Lung (tissue), 12 donors: Measurements from ENCODE around the gene NR4A3. TPM values are rescaled to one million over a fixed set of nuclear protein-coding genes. Genes with fewer than 3 reads are reported as not detected.

Source experiments
- ATAC-seq: fragments of 200-7000 bp; cut with Tn5 transposase; one replicate; pipeline ENCODE4 v1.9.1; 2020; ENCODE audit warnings: moderate number of reproducible peaks; ENCODE audit not compliant: insufficient read depth, low FRiP score
- DNase-seq, 3 donors: peaks; one replicate each; pipeline ENCODE4 v3.0.0-alpha.2; 2013 to 2017
- H3K27ac ChIP-seq, 2 donors: one replicate each; pipeline ENCODE4 v1.5.1; 2013; ENCODE audit warnings: mild to moderate bottlenecking in 2 of 2, moderate library complexity in 2 of 2, control low read depth in 1 of 2, inconsistent platforms in 1 of 2, low read depth in 1 of 2, low read length in 1 of 2
- H3K27me3 ChIP-seq, 3 donors: one replicate each; pipeline ENCODE4 v1.5.1; 2013; ENCODE audit warnings: low read length in 2 of 3; ENCODE audit not compliant: control insufficient read depth in 3 of 3, insufficient read depth in 3 of 3
- H3K36me3 ChIP-seq, 4 donors: one replicate each; pipeline ENCODE4 v1.5.1; 2013; ENCODE audit warnings: low read length in 4 of 4, mild to moderate bottlenecking in 1 of 4, moderate library complexity in 1 of 4; ENCODE audit not compliant: control insufficient read depth in 4 of 4, insufficient read depth in 4 of 4
- H3K4me1 ChIP-seq, 5 donors: one replicate each; pipeline ENCODE4 v1.5.1; 2013; ENCODE audit warnings: low read length in 5 of 5, mild to moderate bottlenecking in 2 of 5, moderate library complexity in 1 of 5; ENCODE audit not compliant: control insufficient read depth in 5 of 5, insufficient read depth in 5 of 5
- H3K4me3 ChIP-seq: one replicate; pipeline ENCODE4 v1.5.1; 2013; ENCODE audit warnings: mild to moderate bottlenecking, control low read depth, moderate library complexity
- H3K9ac ChIP-seq, 2 donors: one replicate each; pipeline ENCODE4 v1.5.1; 2013; ENCODE audit warnings: low read length in 2 of 2, control low read depth in 1 of 2; ENCODE audit not compliant: insufficient read depth in 1 of 2
- H3K9me3 ChIP-seq, 4 donors: one replicate each; pipeline ENCODE4 v1.5.1; 2013; ENCODE audit warnings: low read length in 3 of 4, mild to moderate bottlenecking in 1 of 4, moderate library complexity in 1 of 4; ENCODE audit not compliant: control insufficient read depth in 4 of 4, insufficient read depth in 3 of 4
- CTCF ChIP-seq: IDR thresholded peaks from 2 replicates; pipeline ENCODE4 v1.5.1; 2012; ENCODE audit warnings: mild to moderate bottlenecking; ENCODE audit errors: control extremely low read depth, extremely low read depth
- WGBS, 2 donors: extraction: QIAGEN DNeasy Blood & Tissue Kit; methylation state at CpG; one replicate each; pipeline ENCODE4 v1.1.7; 2013; 5-methylcytosine and 5-hydroxymethylcytosine counted together
- polyA plus RNA-seq, 2 donors: library from polyadenylated mRNA; stranded (reverse); fragments of 200-250 nt; gene quantifications; one replicate each; pipeline ENCODE4 v1.2.1, GENCODE V29; 2013
- total RNA-seq, 2 donors: library from RNA; depleted of rRNA in 1 of 2; stranded (reverse); fragments of >200 nt in 1 of 2; gene quantifications; one replicate each; pipeline ENCODE4 v1.2.1, GENCODE V29; 2014 to 2021
- donor health status: control.
- donor health status: control.
- donor health status: Bipolar disorder and iron deficiency.
- donor health status: healthy.
- donor health status: DM: yes; HTN: yes; CAD: no.

NR4A3 gene
- total and polyA plus RNA-seq, 4 donors, result 2.3 to 11.7 (median 2.6) TPM

- WGBS, 2 donors, result 93 to 100% methylated on average over 1 of the region's 1 CpG
- no peak for TF ChIP-seq CTCF
- DNase-seq (no peak), ATAC-seq (no peak)
- Histone ChIP-seq H3K9me3 (no peaks in the 10 kb centered on the region), H3K4me1 (no peaks in the 10 kb centered on the region), H3K36me3 (no peaks in the 10 kb centered on the region), H3K27ac (no peak overlapping the region), H3K27me3 (no peaks in the 10 kb centered on the region), H3K9ac (no peak overlapping the region), H3K4me3 (no peak overlapping the region)
Measured at GRCh38 chr9:99796231-99796630, 25.5 kb upstream of the NR4A3 start.

GRCh38 chr9:99801775-99802174 lies 19.9 kb upstream of the NR4A3 start:
- H3K27ac ChIP-seq, result no peak overlapping the region
- H3K36me3 ChIP-seq, result no peaks in the 10 kb centered on the region
- H3K9me3 ChIP-seq, result no peaks in the 10 kb centered on the region
- no peaks in the 10 kb centered on the region for H3K27me3 ChIP-seq
- ATAC-seq (no peak), DNase-seq (no peak)
- TF ChIP-seq CTCF, result no peak
- WGBS, 2 donors, result 99% methylated on average over 3 of the region's 3 CpGs
- no peak overlapping the region for H3K4me3 ChIP-seq
- H3K9ac ChIP-seq, result no peak overlapping the region
- no peaks in the 10 kb centered on the region for H3K4me1 ChIP-seq

- H3K36me3 ChIP-seq, result no peaks in the 10 kb centered on the region
- TF ChIP-seq CTCF, result no peak
- no peak for ATAC-seq
- no peak overlapping the region for H3K27ac ChIP-seq
- no peak for DNase-seq
- H3K27me3 ChIP-seq, result no peaks in the 10 kb centered on the region
- 89 to 98% methylated on average over 2 of the region's 2 CpGs for WGBS, 2 donors
- H3K9me3 ChIP-seq, result no peaks in the 10 kb centered on the region
- no peaks in the 10 kb centered on the region for H3K4me1 ChIP-seq
- H3K4me3 ChIP-seq, result no peak overlapping the region
- no peak overlapping the region for H3K9ac ChIP-seq
Measured at GRCh38 chr9:99803694-99804093, 18.0 kb upstream of the NR4A3 start.

- 26 to 28% methylated on average over 4 of the region's 4 CpGs for WGBS, 2 donors
- Histone ChIP-seq H3K27ac (no peak overlapping the region), H3K4me3 (no peak overlapping the region), H3K36me3 (no peaks in the 10 kb centered on the region), H3K4me1 (peaks cover 0 to 2% (median 0%) of the 10 kb centered on the region in 5 donors), H3K27me3 (no peaks in the 10 kb centered on the region), H3K9ac (no peak overlapping the region), H3K9me3 (no peaks in the 10 kb centered on the region)
- DNase-seq (peak; percentile 65 to 86 (median 84)), ATAC-seq (peak; percentile 79)
- peak; percentile 58 for TF ChIP-seq CTCF
Measured at GRCh38 chr9:99807276-99807852, 14.3 kb upstream of the NR4A3 start.
